SK-N-DZ (cell line): Measurements from ENCODE around the gene SLC35A4. TPM values are rescaled to one million over a fixed set of nuclear protein-coding genes. Genes with fewer than 3 reads are reported as not detected.

Experiments used
- DNase-seq: peaks from one replicate; pipeline ENCODE4 v3.0.0-alpha.2; 2015; ENCODE audit warnings: low spot score
- polyA plus RNA-seq, 2 experiments: library from polyadenylated mRNA; depleted of rRNA; stranded (reverse); fragments of >200 nt; gene quantifications; 2 replicates each; pipeline ENCODE4 v1.2.3, GENCODE V29; 2014

The SLC35A4 gene, protein sequence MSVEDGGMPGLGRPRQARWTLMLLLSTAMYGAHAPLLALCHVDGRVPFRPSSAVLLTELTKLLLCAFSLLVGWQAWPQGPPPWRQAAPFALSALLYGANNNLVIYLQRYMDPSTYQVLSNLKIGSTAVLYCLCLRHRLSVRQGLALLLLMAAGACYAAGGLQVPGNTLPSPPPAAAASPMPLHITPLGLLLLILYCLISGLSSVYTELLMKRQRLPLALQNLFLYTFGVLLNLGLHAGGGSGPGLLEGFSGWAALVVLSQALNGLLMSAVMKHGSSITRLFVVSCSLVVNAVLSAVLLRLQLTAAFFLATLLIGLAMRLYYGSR
- polyA plus RNA-seq (2014; cell fraction: cytosol; rRNA removed): 51.7 and 60.8 TPM in 2 replicates
- 10.4 and 28.0 TPM in 2 replicates for polyA plus RNA-seq (2014; cell fraction: nucleus; rRNA removed)

DNA sequence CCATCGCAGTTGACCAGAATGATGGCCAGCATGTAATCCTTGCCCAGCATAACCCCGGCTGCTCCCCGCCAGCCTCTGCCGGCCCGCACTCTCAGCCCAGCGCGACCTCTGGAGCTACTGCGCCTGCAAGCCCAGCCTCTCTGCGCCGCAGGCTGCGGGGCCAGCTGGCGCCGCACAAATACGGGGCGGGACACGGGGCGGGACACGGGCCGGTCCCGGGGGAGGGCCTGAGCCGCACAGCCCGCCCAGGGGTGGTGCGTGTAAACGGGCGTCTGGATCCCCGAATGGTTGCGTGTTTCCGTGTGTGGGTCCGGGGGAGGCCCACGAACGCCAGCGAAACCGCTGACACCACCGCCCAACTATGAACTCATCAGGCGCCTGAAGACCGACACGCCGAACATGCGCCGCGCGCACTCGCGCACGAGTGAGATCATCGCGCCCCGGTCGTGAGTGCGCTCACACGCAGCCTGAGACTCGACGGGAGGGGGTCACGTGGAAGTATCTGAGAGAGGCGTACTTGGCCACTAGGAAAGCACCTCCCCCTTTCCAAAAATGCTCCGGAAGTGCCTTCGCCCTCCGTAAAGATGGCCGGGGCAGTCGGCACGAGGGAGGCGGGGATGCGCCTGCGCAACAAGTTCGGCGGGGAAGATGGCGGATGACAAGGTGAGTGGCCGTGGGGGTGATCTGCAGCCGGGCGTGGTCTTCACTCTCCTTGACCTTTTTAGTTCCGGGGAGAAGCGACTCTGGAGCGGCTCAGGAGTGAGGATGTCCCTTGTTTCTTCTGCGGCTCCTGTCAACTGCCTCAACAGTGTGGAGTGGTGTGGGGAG is at the start of gene SLC35A4, which contains the start of gene APBB3:
Gene SLC35A4 (plus strand): TSS at position 633 of the 828 bp plus-strand sequence. CDS start 2,342 bp downstream, outside the sequence.
Gene APBB3 (minus strand): TSS at position 403 of the 828 bp plus-strand sequence. CDS start 353 bp downstream, at position 50.
- peak; percentile 98 for DNase-seq

DNA sequence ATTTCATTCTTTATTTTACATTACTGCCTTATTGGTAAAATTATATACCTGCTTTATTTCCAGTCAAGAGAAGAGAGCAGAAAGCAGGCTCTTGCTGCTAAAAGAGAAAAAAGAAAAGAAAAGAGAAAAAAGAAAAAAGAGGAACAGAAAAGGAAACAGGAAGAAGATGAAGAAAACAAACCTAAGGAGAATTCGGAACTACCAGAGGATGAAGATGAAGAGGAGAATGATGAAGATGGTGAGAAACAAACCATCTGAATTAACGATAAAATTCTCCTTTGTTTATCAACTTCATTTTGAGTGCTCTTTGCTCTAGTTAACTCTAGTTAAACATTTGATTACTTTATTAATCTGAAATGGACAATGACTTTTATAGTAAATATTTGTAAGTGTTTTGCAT is 40.6 kb upstream of the SLC35A4 start:
- no peak for DNase-seq

DNA sequence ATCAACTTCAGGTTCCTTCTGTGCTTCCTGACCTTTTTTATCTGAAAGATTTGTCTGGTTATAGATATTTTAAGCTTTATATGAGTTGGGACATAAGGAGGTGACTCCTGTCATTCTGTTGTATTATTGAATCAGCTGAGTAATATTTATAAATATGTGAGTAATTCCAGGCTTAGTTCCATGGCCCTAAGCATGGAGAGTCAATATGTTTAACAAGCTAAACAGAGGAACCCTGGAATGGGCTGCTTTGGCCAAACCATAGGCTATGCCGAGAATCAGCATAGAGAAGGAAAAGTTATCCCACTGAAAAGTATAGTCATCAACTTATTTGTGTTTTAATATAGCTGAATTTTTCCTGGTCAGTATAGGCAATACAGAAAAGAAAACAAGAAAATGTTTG is 24.4 kb upstream of the SLC35A4 start:
- no peak for DNase-seq

DNA sequence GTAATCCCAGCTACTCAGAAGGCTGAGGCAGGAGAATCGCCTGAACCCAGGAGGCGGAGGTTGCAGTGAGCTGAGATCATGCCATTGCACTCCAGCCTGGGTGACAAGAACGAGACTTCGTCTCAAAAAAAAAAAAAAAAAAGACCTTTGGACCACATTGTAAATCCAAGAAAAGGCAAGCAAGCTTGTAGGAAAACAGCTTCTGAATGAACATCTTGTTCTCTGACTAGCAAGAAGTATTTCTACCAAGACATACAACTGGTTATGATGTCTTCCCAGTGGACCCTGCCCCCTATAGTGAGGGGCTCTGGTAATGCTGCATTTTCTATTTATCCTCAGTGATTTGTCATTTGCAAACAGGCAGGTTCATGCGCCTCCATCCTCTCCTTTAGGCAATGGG is 21.7 kb upstream of the SLC35A4 start:
- DNase-seq: no peak

DNA sequence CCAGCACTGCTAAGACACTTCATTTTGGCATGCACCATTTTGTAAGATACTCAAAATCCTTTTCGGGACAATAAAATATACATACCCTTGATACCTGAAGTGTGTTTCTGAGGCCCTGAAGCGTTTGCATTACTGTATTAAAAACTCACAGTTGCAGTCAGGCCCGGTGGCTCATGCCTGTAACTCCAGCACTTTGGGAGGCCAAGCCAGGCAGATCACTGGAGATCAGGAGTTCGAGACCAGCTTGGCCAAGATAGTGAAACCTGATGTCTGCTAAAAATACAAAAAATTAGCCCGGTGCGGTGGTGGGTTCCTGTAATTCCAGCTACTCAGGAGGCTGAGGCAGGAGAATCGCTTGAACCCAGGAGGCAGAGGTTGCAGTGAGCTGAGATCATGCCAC is 19.6 kb upstream of the SLC35A4 start:
- no peak for DNase-seq

DNA sequence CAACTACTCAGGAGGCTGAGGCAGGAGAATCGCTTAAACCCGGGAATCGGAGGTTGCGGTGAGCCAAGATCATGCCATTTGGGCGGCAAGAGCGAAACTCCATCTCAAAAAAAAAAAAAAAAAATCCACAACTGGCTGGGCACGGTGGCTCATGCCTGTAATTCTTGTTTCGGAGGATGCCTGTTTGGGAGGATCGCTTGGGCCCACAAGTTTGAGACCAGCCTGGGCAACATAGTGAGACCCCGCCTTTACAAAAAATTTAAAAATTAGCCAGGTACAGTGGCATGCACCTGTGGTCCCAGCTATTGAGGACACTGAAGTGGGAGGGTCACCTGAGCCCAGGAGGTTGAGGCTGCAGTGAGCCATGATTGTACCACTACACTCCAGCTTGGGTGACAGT is 19.0 kb upstream of the SLC35A4 start:
- DNase-seq: no peak

DNA sequence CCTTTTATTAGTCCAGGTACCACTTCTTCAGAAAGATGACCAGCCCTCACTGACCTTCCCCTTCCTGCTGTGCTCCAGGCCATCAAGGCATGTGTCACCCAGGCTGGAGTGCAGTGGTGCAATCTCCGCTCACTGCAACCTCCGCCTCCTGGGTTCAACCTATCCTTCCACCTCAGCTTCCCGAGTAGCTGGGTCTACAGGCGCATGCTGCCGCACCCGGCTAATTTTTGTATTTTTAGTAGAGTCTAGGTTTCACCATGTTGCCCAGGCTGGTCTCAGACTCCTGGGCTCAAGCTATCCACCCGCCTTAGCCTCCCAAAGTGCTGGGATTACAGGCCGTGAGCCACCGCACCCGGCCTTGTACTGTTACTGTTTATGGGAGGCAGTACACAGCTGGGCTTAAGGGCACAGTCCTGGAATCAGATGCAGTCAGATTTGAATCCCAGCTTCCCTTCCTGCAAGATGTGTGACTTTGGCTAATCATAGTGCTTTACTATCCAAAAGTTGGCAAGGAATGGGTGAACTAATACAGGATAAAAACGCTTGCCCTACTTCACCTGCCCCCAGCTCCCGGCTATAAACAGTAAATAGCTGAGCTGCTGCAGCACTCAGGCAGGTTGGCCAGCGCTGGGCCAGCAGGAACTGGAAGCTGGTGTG is 17.6 kb upstream of the SLC35A4 start:
- DNase-seq: no peak

DNA sequence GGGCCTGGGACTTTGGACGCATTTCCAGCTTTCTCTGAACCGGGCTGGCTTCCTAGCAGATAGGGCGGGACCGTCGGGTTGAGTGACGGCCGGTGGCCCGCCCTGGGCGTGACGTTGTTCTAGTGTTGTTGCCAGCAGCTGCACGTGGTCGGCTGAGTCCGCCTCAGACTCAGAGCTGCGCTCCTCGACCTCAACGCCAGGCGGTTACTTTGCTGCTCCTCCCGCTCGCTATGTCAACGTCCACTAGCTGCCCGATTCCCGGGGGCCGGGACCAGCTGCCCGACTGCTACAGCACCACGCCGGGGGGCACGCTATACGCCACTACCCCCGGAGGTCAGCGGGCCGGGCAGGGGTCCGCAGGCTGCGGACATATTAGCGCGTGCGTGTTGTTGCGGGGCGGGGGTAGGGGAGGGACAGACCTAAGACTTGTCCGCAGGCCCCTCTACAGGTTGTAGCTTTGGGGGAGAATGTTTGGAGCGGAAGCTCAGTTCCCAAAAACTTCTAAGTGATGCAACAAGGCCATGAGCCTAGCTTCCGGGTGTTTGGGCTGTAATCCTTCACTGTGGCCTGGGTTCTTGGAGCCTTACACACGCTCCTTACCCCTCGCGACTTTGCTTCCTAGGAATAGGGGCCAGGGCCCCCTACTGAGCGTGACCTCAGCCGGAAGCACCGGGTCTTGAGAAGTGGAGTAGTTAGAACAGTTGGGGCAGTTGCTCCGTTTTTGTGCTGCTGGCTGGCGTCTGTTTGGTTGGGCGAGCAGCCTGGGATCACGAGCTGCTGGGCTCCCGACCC is 16.9 kb upstream of the SLC35A4 start, which contains the start of gene EIF4EBP3:
Gene EIF4EBP3 (plus strand): TSS at position 155 of the 792 bp plus-strand sequence. CDS start 76 bp downstream, at position 231.
- DNase-seq: peak; percentile 37

DNA sequence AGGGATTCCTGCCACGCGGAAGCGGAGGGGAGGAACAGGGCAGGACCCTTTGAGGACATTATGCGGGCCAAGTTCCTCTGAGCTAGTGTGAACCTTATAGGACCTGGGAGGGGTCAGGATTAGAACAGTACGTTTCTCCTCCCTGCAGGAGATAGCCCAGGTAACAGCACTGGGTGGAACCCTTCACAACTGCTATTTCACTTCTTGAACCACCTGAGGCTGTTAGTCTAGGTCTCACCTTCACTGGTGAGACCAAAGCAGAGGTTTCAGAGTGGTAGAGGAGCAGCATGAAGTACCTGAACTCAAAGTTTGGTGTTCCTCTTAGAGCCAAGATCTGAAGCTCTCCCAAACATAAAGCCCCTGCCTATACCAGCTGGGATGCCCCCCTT is 16.3 kb upstream of the SLC35A4 start:
- no peak for DNase-seq

DNA sequence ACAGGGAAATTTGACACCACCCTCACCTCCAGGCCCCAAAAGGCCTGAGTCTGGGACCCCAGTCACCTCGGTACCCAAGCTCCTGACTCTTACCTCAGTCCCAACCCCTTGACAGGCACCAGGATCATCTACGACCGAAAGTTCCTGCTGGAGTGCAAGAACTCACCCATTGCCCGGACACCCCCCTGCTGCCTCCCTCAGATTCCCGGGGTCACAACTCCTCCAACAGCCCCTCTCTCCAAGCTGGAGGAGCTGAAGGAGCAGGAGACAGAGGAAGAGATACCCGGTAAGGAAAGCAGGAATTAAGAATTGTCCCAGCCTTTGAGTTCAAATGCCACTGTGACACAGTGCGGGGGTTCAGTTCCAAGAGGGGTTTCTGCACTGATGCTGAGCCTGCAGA is 15.8 kb upstream of the SLC35A4 start:
- no peak for DNase-seq

DNA sequence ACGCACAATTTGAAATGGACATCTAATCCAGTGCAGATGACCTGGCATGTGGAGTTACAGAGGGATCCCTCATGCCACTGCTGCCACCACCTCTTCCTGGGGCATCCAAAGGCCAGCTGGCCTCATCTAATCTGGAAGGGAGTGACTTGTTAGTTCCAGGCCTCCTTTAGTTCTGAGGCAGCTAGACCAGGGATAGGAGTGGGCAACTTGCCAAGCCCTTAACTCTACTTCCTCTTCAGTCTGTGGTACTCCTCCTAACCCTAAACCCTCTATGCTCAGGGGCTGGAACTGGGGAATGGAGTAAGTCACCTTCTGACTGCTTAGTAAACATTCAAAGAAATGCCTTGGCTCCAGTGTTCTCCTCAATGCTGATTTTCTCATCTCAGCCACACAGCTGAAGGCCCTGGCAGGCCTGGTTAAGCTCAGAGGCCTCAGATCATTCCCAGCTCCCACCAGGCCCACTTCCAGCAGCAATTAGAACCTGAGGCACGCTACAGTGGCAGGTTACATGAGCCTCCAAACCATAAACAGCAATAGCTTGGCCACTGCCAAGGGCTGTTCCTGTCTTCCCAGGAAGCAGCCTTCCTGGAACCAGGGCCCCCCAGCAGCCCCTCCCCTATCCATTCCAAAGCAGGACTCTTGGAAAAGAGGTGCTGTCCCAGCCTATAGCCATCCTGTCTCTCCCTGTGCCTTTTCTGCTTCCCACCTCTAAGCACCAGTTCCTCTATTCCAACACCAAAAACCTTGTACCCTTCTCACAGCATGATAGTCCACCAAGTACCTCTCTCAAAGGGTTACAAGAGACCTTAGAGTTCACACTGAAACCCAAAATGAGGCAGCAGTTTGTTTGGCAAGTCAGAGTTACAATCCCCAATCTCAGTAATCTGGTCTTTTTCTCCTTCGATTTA is 15.1 kb upstream of the SLC35A4 start:
- DNase-seq: no peak

DNA sequence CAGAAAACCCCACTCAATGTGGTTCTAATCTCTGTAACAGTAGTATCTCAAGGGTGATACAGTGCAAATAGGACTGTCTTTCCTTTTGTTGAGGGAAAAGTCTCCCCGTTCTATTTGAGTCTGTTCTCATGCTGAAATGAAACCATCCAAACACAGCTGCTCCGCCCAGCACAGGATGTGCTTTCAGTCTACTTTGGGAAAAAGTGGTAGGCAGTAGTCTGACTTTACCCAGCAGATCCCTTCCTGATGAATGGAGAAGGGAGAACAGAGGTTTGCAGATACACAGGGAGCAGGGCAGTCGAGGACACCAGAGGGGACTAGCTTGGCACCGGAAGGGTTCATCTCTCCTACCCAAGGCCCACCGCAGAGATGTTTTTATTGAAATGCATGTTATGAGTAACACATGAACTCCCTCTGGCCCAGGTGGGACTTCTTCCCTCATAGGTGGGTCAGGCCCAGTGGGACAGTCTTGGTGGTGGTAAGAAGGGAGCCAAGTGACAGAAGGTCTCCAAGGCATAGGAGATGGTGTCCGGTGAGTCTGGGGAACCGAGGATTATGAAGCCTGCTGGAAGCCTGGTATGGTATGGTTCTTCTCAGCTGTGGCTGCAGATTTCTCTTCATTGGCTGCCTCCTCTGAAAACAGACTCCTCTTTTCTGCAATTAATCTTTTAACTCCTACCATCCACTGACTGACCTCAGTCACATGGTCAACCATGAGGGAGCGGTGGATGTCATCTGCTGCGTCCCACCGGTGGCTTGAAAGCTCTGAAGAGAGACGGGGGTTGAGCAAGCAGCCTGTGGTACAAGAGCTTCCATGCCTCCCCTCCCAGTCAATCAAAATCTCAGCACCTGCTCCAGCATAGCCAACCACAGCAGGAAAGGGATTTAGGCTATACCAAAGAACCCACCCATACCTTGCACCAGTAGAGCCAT is 14.2 kb upstream of the SLC35A4 start:
- DNase-seq: no peak

DNA sequence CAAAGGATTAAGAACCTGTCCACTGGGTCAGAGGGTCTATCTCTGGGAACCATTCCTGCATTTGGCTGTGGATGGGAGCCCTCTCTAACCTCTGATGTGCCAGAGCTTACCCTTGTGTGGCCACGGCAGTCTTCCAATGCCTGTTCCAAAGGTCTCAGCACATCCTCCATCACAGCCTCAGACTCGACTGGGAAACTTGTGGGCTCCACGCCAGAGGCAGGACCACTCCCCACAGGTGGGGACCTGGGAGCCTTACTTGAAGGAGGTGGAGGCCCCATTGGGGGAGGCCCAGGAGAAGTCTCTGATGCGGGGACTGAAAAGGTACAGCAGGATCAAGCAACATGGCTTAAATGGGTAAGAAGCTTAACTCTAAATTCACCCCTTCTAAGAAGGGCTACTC is 12.8 kb upstream of the SLC35A4 start:
- no peak for DNase-seq

DNA sequence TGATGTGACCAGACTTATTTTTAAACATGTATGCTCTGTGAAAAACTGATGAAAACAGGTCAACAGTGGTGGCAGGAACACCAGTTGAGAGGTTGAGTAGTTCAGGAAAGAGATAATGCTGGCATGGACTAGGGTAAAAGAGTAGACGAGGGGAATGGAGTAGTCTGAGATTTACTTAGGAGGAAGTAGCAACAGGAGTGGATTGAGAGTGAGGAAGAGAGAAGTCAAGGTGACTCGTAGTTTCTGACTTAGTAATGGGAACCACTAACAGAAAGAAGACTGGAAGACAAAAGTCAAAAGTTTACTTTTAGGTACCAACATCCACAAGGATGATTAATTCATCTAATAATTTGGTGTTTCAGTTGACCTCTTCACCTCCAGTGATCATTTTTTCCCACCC is 11.0 kb upstream of the SLC35A4 start:
- DNase-seq: no peak

DNA sequence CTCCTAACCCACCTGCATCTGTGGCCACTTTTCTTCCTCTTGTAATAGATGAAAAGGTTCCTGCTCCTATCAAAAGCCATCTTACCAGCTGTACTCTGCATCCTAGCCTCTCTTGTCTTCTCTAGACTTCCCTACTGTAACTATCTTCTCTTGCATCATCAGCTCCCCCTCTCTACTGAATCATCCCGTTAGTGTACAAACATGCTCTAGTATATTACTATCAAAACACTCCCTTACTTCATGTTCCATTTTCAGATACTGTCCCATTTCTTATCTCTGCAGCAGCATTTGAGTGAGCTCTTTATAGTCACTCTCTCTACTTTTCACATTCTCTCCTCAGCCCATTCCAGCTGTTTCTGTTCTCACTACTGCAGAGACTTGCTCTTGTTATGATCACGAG is 10.2 kb upstream of the SLC35A4 start:
- no peak for DNase-seq

DNA sequence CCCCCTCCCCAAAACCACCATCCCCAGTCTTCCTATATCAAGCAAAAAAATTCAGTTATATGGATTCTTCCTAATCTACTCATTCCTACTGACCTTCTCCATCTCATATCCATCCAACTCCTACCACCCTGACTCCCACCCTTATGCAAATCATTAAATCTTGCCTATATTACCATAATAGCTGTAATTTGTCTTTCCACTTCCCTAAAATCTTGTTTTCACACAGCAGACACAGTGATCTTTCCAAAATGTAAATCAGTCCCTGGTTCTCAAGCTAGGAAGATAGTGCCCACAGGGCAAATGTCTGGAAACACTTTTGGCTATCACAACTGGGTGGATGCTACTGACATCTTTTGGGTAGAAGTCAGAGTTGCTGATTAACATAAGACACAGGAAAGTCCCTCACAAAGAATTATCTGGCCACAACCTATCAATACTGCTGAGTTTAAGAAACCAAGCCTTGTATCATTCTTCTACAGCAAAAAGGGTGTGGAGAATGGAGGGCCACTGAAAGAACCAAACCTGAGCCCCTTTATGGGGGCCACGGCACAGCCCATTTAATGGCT is 8.8 kb upstream of the SLC35A4 start:
- no peak for DNase-seq

DNA sequence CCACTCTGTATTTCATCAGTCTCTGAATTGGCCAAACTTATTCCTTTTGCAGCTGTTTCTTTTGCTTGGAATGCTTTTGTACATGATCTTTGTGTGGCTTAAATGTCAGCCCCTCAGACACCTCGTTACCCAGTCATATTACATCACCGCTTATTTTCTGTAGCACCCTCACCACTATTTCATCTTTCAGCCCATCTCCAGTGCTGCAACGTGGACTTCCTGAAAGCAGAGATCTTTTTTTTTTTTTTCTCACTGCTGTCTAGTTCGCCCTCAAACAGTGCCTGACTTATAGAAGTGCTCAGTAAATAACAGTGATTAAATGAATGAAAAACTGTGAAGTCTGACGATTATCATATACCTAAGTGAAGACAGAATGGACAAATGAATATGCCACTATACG is 8.2 kb upstream of the SLC35A4 start:
- DNase-seq: no peak

DNA sequence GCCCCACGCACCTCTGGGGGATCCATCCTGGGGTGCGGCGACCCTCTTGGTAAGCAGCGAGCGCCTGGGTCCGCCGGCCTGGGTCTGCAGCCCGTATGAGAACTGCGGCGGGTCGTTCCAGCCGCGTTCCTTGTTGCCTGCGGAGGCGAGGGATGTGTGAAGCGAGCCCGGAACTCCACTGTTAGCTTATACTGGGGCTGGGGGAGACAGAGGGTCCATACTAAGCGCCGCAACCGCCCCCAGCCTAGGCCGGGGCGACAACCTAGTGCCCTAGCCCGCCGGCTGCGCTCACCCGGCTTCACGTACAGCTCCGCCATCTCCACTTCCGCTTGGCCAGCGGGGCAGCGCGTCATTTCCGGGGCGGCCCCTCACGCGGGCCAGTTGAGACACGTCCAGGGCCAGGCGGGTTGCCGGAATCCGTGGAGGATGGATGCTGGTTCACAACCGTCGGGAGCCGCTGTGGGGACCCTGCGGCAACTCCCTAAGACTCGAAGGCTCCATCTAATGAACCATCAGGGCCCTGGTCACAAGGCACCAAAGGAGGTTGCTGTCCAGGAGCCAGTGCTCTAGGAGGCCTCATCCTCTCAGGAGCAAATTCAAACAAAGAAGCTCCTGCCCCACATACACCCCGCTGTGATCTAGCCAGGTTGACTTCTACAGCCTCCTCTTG is 7.4 kb upstream of the SLC35A4 start, which contains the start of gene SRA1:
Gene SRA1 (minus strand): TSS at position 338 of the 670 bp plus-strand sequence. CDS start 21 bp downstream, at position 317.
- DNase-seq: peak; percentile 89
